Mesendoderm (in vitro differentiated cells): ENCODE data around the gene SND1.

Source experiments
- DNase-seq: peaks from one replicate; pipeline ENCODE4 v3.0.0; 2013
- H2AK5ac ChIP-seq: 2 replicates; pipeline ENCODE4 v1.6.1; 2013; ENCODE audit warnings: low read length, inconsistent platforms
- H2BK120ac ChIP-seq: 2 replicates; pipeline ENCODE4 v1.6.1; 2013; ENCODE audit warnings: low read depth, mild to moderate bottlenecking, low read length, moderate library complexity, mixed read lengths
- H2BK15ac ChIP-seq: replicated peaks from 2 replicates; pipeline ENCODE4 v1.6.1; 2013; ENCODE audit warnings: low read depth, mild to moderate bottlenecking, moderate library complexity
- H2BK5ac ChIP-seq: 2 replicates; pipeline ENCODE4 v1.6.1; 2013; ENCODE audit warnings: low read length, inconsistent platforms
- H3K18ac ChIP-seq: 2 replicates; pipeline ENCODE4 v1.6.1; 2013; ENCODE audit warnings: mild to moderate bottlenecking, low read length, mixed read lengths
- H3K23ac ChIP-seq: one replicate; pipeline ENCODE4 v1.6.1; 2013; ENCODE audit warnings: low read length
- H3K27ac ChIP-seq: 2 replicates; pipeline ENCODE4 v1.5.1; 2013; ENCODE audit warnings: low read depth, mild to moderate bottlenecking, inconsistent platforms, low read length, moderate library complexity
- H3K27me3 ChIP-seq: 2 replicates; pipeline ENCODE4 v1.6.1; 2013; ENCODE audit warnings: low read length, control low read depth, mild to moderate bottlenecking, inconsistent platforms; ENCODE audit not compliant: insufficient read depth, poor library complexity
- H3K36me3 ChIP-seq: 2 replicates; pipeline ENCODE4 v1.6.1; 2013; ENCODE audit warnings: low read length, inconsistent platforms; ENCODE audit not compliant: control insufficient read depth, insufficient read depth
- H3K4ac ChIP-seq: one replicate; pipeline ENCODE4 v1.6.1; 2013; ENCODE audit warnings: low read depth, mild to moderate bottlenecking, low read length, moderate library complexity
- H3K4me1 ChIP-seq: 2 replicates; pipeline ENCODE4 v1.6.1; 2013; ENCODE audit warnings: low read depth, low read length, inconsistent platforms; ENCODE audit not compliant: control insufficient read depth
- H3K4me2 ChIP-seq: 2 replicates; pipeline ENCODE4 v1.6.1; 2013; ENCODE audit warnings: low read length
- H3K4me3 ChIP-seq: 2 replicates; pipeline ENCODE4 v1.5.1; 2013; ENCODE audit warnings: mild to moderate bottlenecking, low read length
- H3K56ac ChIP-seq: one replicate; pipeline ENCODE4 v1.6.1; 2013; ENCODE audit warnings: low read length
- H3K79me1 ChIP-seq: 2 replicates; pipeline ENCODE4 v1.6.1; 2013; ENCODE audit warnings: low read length, inconsistent platforms
- H3K79me2 ChIP-seq: 2 replicates; pipeline ENCODE4 v1.6.1; 2013; ENCODE audit warnings: mild to moderate bottlenecking, low read length; ENCODE audit not compliant: control insufficient read depth, insufficient read depth
- H3K9ac ChIP-seq: 2 replicates; pipeline ENCODE4 v1.6.1; 2013; ENCODE audit warnings: low read length, inconsistent platforms
- H4K5ac ChIP-seq: one replicate; pipeline ENCODE4 v1.6.1; 2013; ENCODE audit warnings: low read length
- H4K8ac ChIP-seq: one replicate; pipeline ENCODE4 v1.6.1; 2013; ENCODE audit warnings: low read depth, mild to moderate bottlenecking, control low read depth, low read length, moderate library complexity
- WGBS: extraction: QIAGEN DNeasy Blood & Tissue Kit; methylation state at CpG from one replicate; pipeline ENCODE4 v1.1.7; 2013; ENCODE audit warnings: low lambda C conversion rate, missing lambda C conversion rate; ENCODE audit not compliant: insufficient coverage; ENCODE audit errors: extremely low coverage; 5-methylcytosine and 5-hydroxymethylcytosine counted together

The SND1 gene

DNA sequence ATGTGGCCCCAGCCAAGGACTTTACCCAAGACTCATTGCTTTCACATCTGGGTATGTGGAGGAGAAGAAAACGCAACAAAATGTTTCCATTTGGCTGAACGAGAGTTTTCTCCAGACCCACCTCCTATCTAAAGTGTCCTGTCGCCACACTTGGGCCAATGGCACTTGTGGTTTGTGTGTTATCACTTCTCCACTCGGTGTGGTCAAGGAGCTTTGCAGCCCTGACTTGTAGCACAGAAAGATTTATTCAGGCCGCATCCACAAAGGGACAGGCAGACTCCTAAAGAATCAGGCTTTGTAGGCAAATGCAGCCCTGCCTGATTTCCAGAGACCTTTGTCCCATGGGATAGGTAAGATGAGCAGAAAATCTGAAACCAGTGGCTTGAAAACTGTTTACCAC, 392.1 kb downstream of the SND1 start:
- Histone ChIP-seq H3K23ac (no peak overlapping the region), H3K4me3 (no peak overlapping the region)

GRCh38 chr7:128045158-128045557, 393.2 kb downstream of the SND1 start:
- no peak overlapping the region for H3K23ac ChIP-seq
- no peaks in the 10 kb centered on the region for H3K27me3 ChIP-seq
- peaks cover 2% of the 10 kb centered on the region for H3K36me3 ChIP-seq
- H4K8ac ChIP-seq, result no peak overlapping the region
- H3K4ac ChIP-seq, result no peak overlapping the region
- H3K18ac ChIP-seq, result no peak overlapping the region
- no peak overlapping the region for H2BK120ac ChIP-seq
- H3K4me1 ChIP-seq, result no peaks in the 10 kb centered on the region
- H2BK15ac ChIP-seq, result no peak overlapping the region
- H3K27ac ChIP-seq, result no peak overlapping the region
- H3K79me1 ChIP-seq, result no peaks in the 10 kb centered on the region
- no peak overlapping the region for H3K56ac ChIP-seq
- H2BK5ac ChIP-seq, result no peak overlapping the region
- H3K4me2 ChIP-seq, result no peak overlapping the region
- H4K5ac ChIP-seq, result no peak overlapping the region
- H3K4me3 ChIP-seq, result no peak overlapping the region
- no CpG with 5 or more reads among the region's 1 CpG for WGBS
- H3K9ac ChIP-seq, result no peak overlapping the region
- no peak for DNase-seq
- no peak overlapping the region for H2AK5ac ChIP-seq
- no peaks in the 10 kb centered on the region for H3K79me2 ChIP-seq

More for the DNA sequence above, 392.1 kb downstream of the SND1 start:
- H3K18ac ChIP-seq, result no peak overlapping the region
- no peaks in the 10 kb centered on the region for H3K4me1 ChIP-seq
- H2BK5ac ChIP-seq, result no peak overlapping the region
- H3K4me2 ChIP-seq, result no peak overlapping the region
- H2AK5ac ChIP-seq, result no peak overlapping the region
- H2BK120ac ChIP-seq, result no peak overlapping the region
- no peaks in the 10 kb centered on the region for H3K79me2 ChIP-seq
- no peak overlapping the region for H3K27ac ChIP-seq
- H4K5ac ChIP-seq, result no peak overlapping the region
- H3K79me1 ChIP-seq, result no peaks in the 10 kb centered on the region
- no peak for DNase-seq
- H3K4ac ChIP-seq, result no peak overlapping the region
- no peak overlapping the region for H4K8ac ChIP-seq
- H3K36me3 ChIP-seq, result peaks cover 2% of the 10 kb centered on the region
- H3K27me3 ChIP-seq, result no peaks in the 10 kb centered on the region
- no peak overlapping the region for H2BK15ac ChIP-seq
- no CpG with 5 or more reads among the region's 5 CpGs for WGBS
- H3K9ac ChIP-seq, result no peak overlapping the region
- no peak overlapping the region for H3K56ac ChIP-seq

GRCh38 chr7:128045766-128046165, 393.8 kb downstream of the SND1 start:
- Histone ChIP-seq H3K79me1 (no peaks in the 10 kb centered on the region), H3K36me3 (peaks cover 2% of the 10 kb centered on the region), H3K18ac (no peak overlapping the region), H2AK5ac (no peak overlapping the region), H3K4me2 (no peak overlapping the region), H4K8ac (no peak overlapping the region), H3K27ac (no peak overlapping the region), H4K5ac (no peak overlapping the region), H3K4me3 (no peak overlapping the region), H3K4me1 (no peaks in the 10 kb centered on the region), H3K23ac (no peak overlapping the region), H3K79me2 (no peaks in the 10 kb centered on the region), H3K4ac (no peak overlapping the region), H3K27me3 (no peaks in the 10 kb centered on the region), H3K56ac (no peak overlapping the region), H3K9ac (no peak overlapping the region), H2BK120ac (no peak overlapping the region), H2BK15ac (no peak overlapping the region), H2BK5ac (no peak overlapping the region)
- no CpG with 5 or more reads among the region's 1 CpG for WGBS
- no peak for DNase-seq

- H3K79me1 ChIP-seq, result no peaks in the 10 kb centered on the region
- H3K36me3 ChIP-seq, result no peaks in the 10 kb centered on the region
- H3K56ac ChIP-seq, result no peak overlapping the region
- WGBS, result no CpG with 5 or more reads among the region's 9 CpGs
- no peak overlapping the region for H3K9ac ChIP-seq
- H3K27me3 ChIP-seq, result no peaks in the 10 kb centered on the region
- no peak for DNase-seq
- no peak overlapping the region for H3K4me3 ChIP-seq
- H3K4me1 ChIP-seq, result no peaks in the 10 kb centered on the region
- no peak overlapping the region for H2AK5ac ChIP-seq
- no peak overlapping the region for H4K5ac ChIP-seq
- no peak overlapping the region for H3K4ac ChIP-seq
- no peak overlapping the region for H3K23ac ChIP-seq
- H2BK120ac ChIP-seq, result no peak overlapping the region
- H3K27ac ChIP-seq, result no peak overlapping the region
- H3K4me2 ChIP-seq, result no peak overlapping the region
- no peak overlapping the region for H2BK5ac ChIP-seq
- H2BK15ac ChIP-seq, result no peak overlapping the region
- H4K8ac ChIP-seq, result no peak overlapping the region
- no peak overlapping the region for H3K18ac ChIP-seq
- no peaks in the 10 kb centered on the region for H3K79me2 ChIP-seq
Observed at GRCh38 chr7:128052404-128052803, 400.4 kb downstream of the SND1 start.

- Histone ChIP-seq H3K4me1 (no peaks in the 10 kb centered on the region), H3K36me3 (no peaks in the 10 kb centered on the region), H2BK5ac (no peak overlapping the region), H3K23ac (no peak overlapping the region), H3K27ac (no peak overlapping the region), H4K8ac (no peak overlapping the region), H2BK15ac (no peak overlapping the region), H3K27me3 (no peaks in the 10 kb centered on the region), H3K9ac (no peak overlapping the region), H3K79me1 (no peaks in the 10 kb centered on the region), H4K5ac (no peak overlapping the region), H3K4me2 (no peak overlapping the region), H3K18ac (no peak overlapping the region), H3K79me2 (no peaks in the 10 kb centered on the region), H3K4ac (no peak overlapping the region), H3K4me3 (no peak overlapping the region), H2BK120ac (no peak overlapping the region), H3K56ac (no peak overlapping the region), H2AK5ac (no peak overlapping the region)
- no peak for DNase-seq
Observed at GRCh38 chr7:128053023-128053422, 401.0 kb downstream of the SND1 start.

DNA sequence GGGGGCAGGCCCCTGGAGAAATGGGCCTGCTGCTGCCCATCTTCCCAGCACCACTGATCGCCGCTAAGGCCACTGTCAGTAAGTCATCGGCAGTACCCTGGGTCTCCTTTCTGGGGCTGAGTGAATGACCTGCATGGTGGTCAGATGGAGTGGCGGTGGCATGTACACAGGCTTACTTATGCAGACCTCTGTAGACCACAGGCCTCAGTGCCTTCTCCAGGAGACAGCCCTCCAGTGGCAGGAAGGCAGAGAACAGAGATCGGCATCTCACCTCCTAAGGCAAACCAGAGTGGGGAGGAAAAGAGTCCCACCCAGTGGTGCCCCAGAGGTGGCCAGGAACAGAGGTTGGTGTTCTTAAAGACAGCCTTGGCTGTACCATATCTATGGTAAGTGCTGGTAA, 402.0 kb downstream of the SND1 start:
- Histone ChIP-seq H3K4me3 (no peak overlapping the region), H3K4ac (no peak overlapping the region), H4K5ac (no peak overlapping the region), H3K23ac (no peak overlapping the region), H3K36me3 (no peaks in the 10 kb centered on the region), H4K8ac (no peak overlapping the region), H3K56ac (no peak overlapping the region), H3K27me3 (no peaks in the 10 kb centered on the region), H3K18ac (no peak overlapping the region), H2BK15ac (no peak overlapping the region), H3K27ac (no peak overlapping the region), H2AK5ac (no peak overlapping the region), H3K4me2 (no peak overlapping the region), H2BK120ac (no peak overlapping the region), H3K9ac (no peak overlapping the region), H3K79me1 (no peaks in the 10 kb centered on the region), H3K4me1 (no peaks in the 10 kb centered on the region), H2BK5ac (no peak overlapping the region), H3K79me2 (no peaks in the 10 kb centered on the region)
- no CpG with 5 or more reads among the region's 5 CpGs for WGBS
- DNase-seq, result peak; percentile 44
